Lung (tissue), 12 donors: ENCODE measurements around the gene FNIP1. TPM values are rescaled to one million over a fixed set of nuclear protein-coding genes. Genes with fewer than 3 reads are reported as not detected.
"Not testable (repeated sequence)": the region's sequence is repeated elsewhere in the genome, so short reads cannot be mapped to it uniquely, and the experiment has no call there.

ENCODE experiments used
- ATAC-seq: fragments of 200-7000 bp; cut with Tn5 transposase; one replicate; pipeline ENCODE4 v1.9.1; 2020; ENCODE audit warnings: moderate number of reproducible peaks; ENCODE audit not compliant: insufficient read depth, low FRiP score
- DNase-seq, 3 donors: peaks; one replicate each; pipeline ENCODE4 v3.0.0-alpha.2; 2013 to 2017
- H3K27ac ChIP-seq, 2 donors: one replicate each; pipeline ENCODE4 v1.5.1; 2013; ENCODE audit warnings: mild to moderate bottlenecking in 2 of 2, moderate library complexity in 2 of 2, control low read depth in 1 of 2, inconsistent platforms in 1 of 2, low read depth in 1 of 2, low read length in 1 of 2
- H3K27me3 ChIP-seq, 3 donors: one replicate each; pipeline ENCODE4 v1.5.1; 2013; ENCODE audit warnings: low read length in 2 of 3; ENCODE audit not compliant: control insufficient read depth in 3 of 3, insufficient read depth in 3 of 3
- H3K36me3 ChIP-seq, 4 donors: one replicate each; pipeline ENCODE4 v1.5.1; 2013; ENCODE audit warnings: low read length in 4 of 4, mild to moderate bottlenecking in 1 of 4, moderate library complexity in 1 of 4; ENCODE audit not compliant: control insufficient read depth in 4 of 4, insufficient read depth in 4 of 4
- H3K4me1 ChIP-seq, 5 donors: one replicate each; pipeline ENCODE4 v1.5.1; 2013; ENCODE audit warnings: low read length in 5 of 5, mild to moderate bottlenecking in 2 of 5, moderate library complexity in 1 of 5; ENCODE audit not compliant: control insufficient read depth in 5 of 5, insufficient read depth in 5 of 5
- H3K4me3 ChIP-seq: one replicate; pipeline ENCODE4 v1.5.1; 2013; ENCODE audit warnings: mild to moderate bottlenecking, control low read depth, moderate library complexity
- H3K9ac ChIP-seq, 2 donors: one replicate each; pipeline ENCODE4 v1.5.1; 2013; ENCODE audit warnings: low read length in 2 of 2, control low read depth in 1 of 2; ENCODE audit not compliant: insufficient read depth in 1 of 2
- H3K9me3 ChIP-seq, 4 donors: one replicate each; pipeline ENCODE4 v1.5.1; 2013; ENCODE audit warnings: low read length in 3 of 4, mild to moderate bottlenecking in 1 of 4, moderate library complexity in 1 of 4; ENCODE audit not compliant: control insufficient read depth in 4 of 4, insufficient read depth in 3 of 4
- WGBS, 2 donors: extraction: QIAGEN DNeasy Blood & Tissue Kit; methylation state at CpG; one replicate each; pipeline ENCODE4 v1.1.7; 2013; 5-methylcytosine and 5-hydroxymethylcytosine counted together
- polyA plus RNA-seq, 2 donors: library from polyadenylated mRNA; stranded (reverse); fragments of 200-250 nt; gene quantifications; one replicate each; pipeline ENCODE4 v1.2.1, GENCODE V29; 2013
- total RNA-seq, 2 donors: library from RNA; depleted of rRNA in 1 of 2; stranded (reverse); fragments of >200 nt in 1 of 2; gene quantifications; one replicate each; pipeline ENCODE4 v1.2.1, GENCODE V29; 2014 to 2021
- TF ChIP-seq, protein P1 (sequence below): IDR thresholded peaks from 2 replicates; pipeline ENCODE4 v1.5.1; 2012; ENCODE audit warnings: mild to moderate bottlenecking; ENCODE audit errors: control extremely low read depth, extremely low read depth
- donor health status: control.
- donor health status: control.
- donor health status: Bipolar disorder and iron deficiency.
- donor health status: healthy.
- donor health status: DM: yes; HTN: yes; CAD: no.

Gene FNIP1
- total and polyA plus RNA-seq, 4 donors: 5.0 to 98.3 (median 22.6) TPM

GRCh38 chr5:131682175-131682574, 114.6 kb downstream of the FNIP1 start:
- no peaks in the 10 kb centered on the region for H3K27me3 ChIP-seq
- no peak overlapping the region for H3K9ac ChIP-seq
- no peaks in the 10 kb centered on the region for H3K9me3 ChIP-seq
- WGBS, 2 donors: 97 to 98% methylated on average over 5 of the region's 5 CpGs
- peaks cover 3 to 22% (median 6%) of the 10 kb centered on the region in 4 donors for H3K36me3 ChIP-seq
- H3K4me3 ChIP-seq: no peak overlapping the region
- no peak for DNase-seq
- TF ChIP-seq, protein P1, sequence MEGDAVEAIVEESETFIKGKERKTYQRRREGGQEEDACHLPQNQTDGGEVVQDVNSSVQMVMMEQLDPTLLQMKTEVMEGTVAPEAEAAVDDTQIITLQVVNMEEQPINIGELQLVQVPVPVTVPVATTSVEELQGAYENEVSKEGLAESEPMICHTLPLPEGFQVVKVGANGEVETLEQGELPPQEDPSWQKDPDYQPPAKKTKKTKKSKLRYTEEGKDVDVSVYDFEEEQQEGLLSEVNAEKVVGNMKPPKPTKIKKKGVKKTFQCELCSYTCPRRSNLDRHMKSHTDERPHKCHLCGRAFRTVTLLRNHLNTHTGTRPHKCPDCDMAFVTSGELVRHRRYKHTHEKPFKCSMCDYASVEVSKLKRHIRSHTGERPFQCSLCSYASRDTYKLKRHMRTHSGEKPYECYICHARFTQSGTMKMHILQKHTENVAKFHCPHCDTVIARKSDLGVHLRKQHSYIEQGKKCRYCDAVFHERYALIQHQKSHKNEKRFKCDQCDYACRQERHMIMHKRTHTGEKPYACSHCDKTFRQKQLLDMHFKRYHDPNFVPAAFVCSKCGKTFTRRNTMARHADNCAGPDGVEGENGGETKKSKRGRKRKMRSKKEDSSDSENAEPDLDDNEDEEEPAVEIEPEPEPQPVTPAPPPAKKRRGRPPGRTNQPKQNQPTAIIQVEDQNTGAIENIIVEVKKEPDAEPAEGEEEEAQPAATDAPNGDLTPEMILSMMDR: no peak
- H3K27ac ChIP-seq: no peak overlapping the region
- ATAC-seq: no peak
- H3K4me1 ChIP-seq: peaks cover 0 to 14% (median 2%) of the 10 kb centered on the region in 5 donors

DNA sequence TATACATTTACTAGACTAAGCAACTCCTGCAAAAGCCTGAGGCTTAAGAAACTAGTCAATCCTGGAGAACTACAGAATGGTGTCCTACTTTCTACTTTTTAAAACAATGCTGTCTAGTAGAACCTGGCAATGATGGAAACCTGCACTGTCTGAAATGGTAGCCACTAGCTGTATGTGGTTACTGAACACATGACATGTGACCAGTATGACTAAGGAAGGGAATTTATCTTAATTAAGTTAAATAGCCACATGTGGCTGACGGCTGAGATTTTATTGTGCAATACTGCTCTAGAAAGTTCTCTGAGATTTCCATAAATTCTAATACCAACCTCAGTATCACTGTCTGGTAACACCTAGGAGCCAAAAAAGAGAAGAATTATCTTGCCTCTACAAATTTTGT, 116.9 kb downstream of the FNIP1 start:
- DNase-seq (no peak), ATAC-seq (no peak)
- Histone ChIP-seq H3K9ac (no peak overlapping the region), H3K9me3 (no peaks in the 10 kb centered on the region), H3K27me3 (no peaks in the 10 kb centered on the region), H3K36me3 (peaks cover 9 to 32% (median 12%) of the 10 kb centered on the region in 4 donors), H3K27ac (no peak overlapping the region), H3K4me3 (no peak overlapping the region), H3K4me1 (peaks cover 0 to 6% (median 0%) of the 10 kb centered on the region in 5 donors)
- WGBS, 2 donors: 31 to 44% methylated on average over 1 of the region's 1 CpG
- TF ChIP-seq, protein P1: no peak

DNA sequence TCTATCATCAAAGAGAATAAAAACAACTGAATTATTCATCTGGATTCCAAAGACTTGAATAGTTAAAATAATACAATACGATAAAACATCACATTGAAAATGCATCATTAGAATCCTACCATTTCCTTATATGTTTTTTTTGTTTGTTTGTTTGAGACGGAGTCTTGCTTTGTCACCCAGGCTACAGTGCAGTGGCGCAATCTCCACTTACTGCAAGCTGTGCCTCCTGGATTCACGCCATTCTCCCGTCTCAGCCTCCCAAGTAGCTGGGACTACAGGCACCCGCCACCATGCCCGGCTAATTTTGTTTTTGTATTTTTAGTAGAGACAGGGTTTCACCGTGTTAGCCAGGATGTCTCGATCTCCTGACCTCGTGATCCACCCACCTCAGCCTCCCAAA, 118.5 kb downstream of the FNIP1 start:
- H3K36me3 ChIP-seq: peaks cover 10 to 33% (median 14%) of the 10 kb centered on the region in 4 donors
- H3K9ac ChIP-seq, H3K27ac ChIP-seq: not testable (repeated sequence)

DNA sequence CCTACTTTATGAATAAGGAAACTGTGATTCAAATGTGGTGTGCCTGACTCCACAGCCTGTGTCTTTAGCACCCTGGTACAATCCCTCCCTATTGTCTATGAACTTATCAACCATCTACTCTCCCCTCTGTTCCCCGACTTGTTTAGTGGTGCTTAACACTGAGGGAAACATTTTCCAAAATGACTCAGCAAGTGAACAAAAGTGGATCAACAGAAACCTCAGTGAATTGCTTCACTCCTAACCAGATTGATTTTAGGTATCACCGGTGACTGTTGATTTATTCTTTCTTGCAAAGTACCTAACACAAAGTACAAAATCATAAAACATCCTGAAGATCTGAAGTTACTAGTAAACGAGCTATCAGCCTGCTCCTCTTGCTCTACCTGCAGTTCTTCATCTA, 119.7 kb downstream of the FNIP1 start:
- WGBS, 2 donors: 78 to 85% methylated on average over 3 of the region's 3 CpGs
- Histone ChIP-seq H3K27ac (no peak overlapping the region), H3K4me1 (peaks cover 0 to 14% (median 11%) of the 10 kb centered on the region in 5 donors), H3K36me3 (peaks cover 10 to 29% (median 14%) of the 10 kb centered on the region in 4 donors), H3K27me3 (no peaks in the 10 kb centered on the region), H3K9ac (no peak overlapping the region), H3K9me3 (no peaks in the 10 kb centered on the region), H3K4me3 (no peak overlapping the region)
- DNase-seq: no peak
- no peak for ATAC-seq
- TF ChIP-seq, protein P1: no peak

More for the DNA sequence above, 118.5 kb downstream of the FNIP1 start:
- not testable (repeated sequence) for H3K27me3 ChIP-seq, H3K4me1 ChIP-seq, H3K4me3 ChIP-seq, DNase-seq, H3K9me3 ChIP-seq, ATAC-seq
- 79 to 93% methylated on average over 7 to 8 of the region's 10 CpGs for WGBS, 2 donors
